Suprapubic skin (tissue), 3 donors: ENCODE data around the gene VTN.

Source experiments
- POLR2A ChIP-seq, 2 donors: fragments of 450-650 bp; IDR thresholded peaks; one replicate each; pipeline ENCODE4 v1.6.1; 2017; ENCODE audit warnings: antibody characterized with exemption in 2 of 2, mild to moderate bottlenecking in 2 of 2, moderate library complexity in 2 of 2
- TF ChIP-seq, protein P1 (sequence below), 2 donors: fragments of 200-600 bp in 1 of 2; fragments of 450-650 bp in 1 of 2; sonication (generic) in 1 of 2; IDR thresholded peaks; one replicate each; pipeline ENCODE4 v1.5.1; 2016 to 2019; ENCODE audit warnings: antibody characterized with exemption in 2 of 2, mild to moderate bottlenecking in 1 of 2, moderate library complexity in 1 of 2

- TF ChIP-seq, protein P1, sequence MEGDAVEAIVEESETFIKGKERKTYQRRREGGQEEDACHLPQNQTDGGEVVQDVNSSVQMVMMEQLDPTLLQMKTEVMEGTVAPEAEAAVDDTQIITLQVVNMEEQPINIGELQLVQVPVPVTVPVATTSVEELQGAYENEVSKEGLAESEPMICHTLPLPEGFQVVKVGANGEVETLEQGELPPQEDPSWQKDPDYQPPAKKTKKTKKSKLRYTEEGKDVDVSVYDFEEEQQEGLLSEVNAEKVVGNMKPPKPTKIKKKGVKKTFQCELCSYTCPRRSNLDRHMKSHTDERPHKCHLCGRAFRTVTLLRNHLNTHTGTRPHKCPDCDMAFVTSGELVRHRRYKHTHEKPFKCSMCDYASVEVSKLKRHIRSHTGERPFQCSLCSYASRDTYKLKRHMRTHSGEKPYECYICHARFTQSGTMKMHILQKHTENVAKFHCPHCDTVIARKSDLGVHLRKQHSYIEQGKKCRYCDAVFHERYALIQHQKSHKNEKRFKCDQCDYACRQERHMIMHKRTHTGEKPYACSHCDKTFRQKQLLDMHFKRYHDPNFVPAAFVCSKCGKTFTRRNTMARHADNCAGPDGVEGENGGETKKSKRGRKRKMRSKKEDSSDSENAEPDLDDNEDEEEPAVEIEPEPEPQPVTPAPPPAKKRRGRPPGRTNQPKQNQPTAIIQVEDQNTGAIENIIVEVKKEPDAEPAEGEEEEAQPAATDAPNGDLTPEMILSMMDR (IDR thresholded peaks at IDR 0.05): no peak
- TF ChIP-seq POLR2A (IDR thresholded peaks at IDR 0.05): no peak
These were observed 42.0 kb upstream of the VTN start for GRCh38 chr17:28412099-28412498.
